Testis (tissue), 3 donors: ENCODE data around the gene CFAP61. TPM values are rescaled to one million over a fixed set of nuclear protein-coding genes. Genes with fewer than 3 reads are reported as not detected.

Experiments
- DNase-seq: peaks from one replicate; pipeline ENCODE4 v3.0.0-alpha.2; 2019
- H3K27ac ChIP-seq, 2 donors: fragments of 200-600 bp; sonication (generic); one replicate each; pipeline ENCODE4 v1.5.1; 2019
- H3K27me3 ChIP-seq: fragments of 200-600 bp; sonication (generic); one replicate; pipeline ENCODE4 v1.5.1; 2019
- H3K36me3 ChIP-seq: fragments of 200-600 bp; sonication (generic); one replicate; pipeline ENCODE4 v1.5.1; 2017; ENCODE audit warnings: low read depth; ENCODE audit errors: missing control alignments
- H3K4me1 ChIP-seq: fragments of 200-600 bp; sonication (generic); one replicate; pipeline ENCODE4 v1.5.1; 2019
- H3K4me3 ChIP-seq, 2 donors: fragments of 200-600 bp; sonication (generic); one replicate each; pipeline ENCODE4 v1.5.1; 2017 to 2019
- H3K9me3 ChIP-seq: fragments of 200-600 bp; sonication (generic); one replicate; pipeline ENCODE4 v1.5.1; 2017
- POLR2A ChIP-seq: fragments of 450-650 bp; IDR thresholded peaks from one replicate; pipeline ENCODE4 v1.6.1; 2017; ENCODE audit warnings: antibody characterized with exemption, mild to moderate bottlenecking, moderate library complexity
- whole genome bisulfite sequencing, 2 donors: methylation state at CpG; one replicate each; pipeline ENCODE4 v1.1.5; 2018; 5-methylcytosine and 5-hydroxymethylcytosine counted together
- intact Hi-C: fragments of 100-400 bp; cut with DNase I; formaldehyde crosslinking; loops from one replicate; pipeline ENCODE4 v1.15.1; 2023; ENCODE audit warnings: low total_unique reads
- polyA plus RNA-seq: library from polyadenylated mRNA; stranded (reverse); fragments of 350-450 nt; fragmentation: Illumina TruSeq; extraction: RNeasy Lipid Tissue Mini Kit (QIAGEN cat#74804); gene quantifications from one replicate; pipeline ENCODE4 v1.2.3, GENCODE V29; 2014; ENCODE audit warnings: low read depth, low replicate concordance; ENCODE audit not compliant: insufficient read depth
- total RNA-seq, 2 donors: library from RNA; depleted of rRNA; stranded (reverse); fragments of >200 nt; gene quantifications; one replicate each; pipeline ENCODE4 v1.2.3, GENCODE V29; 2016
- TF ChIP-seq, protein P1 (sequence below), 3 experiments: fragments of 450-650 bp in 2 of 3; fragments of 200-600 bp in 1 of 3; sonication (generic) in 1 of 3; IDR thresholded peaks; one replicate each; pipeline ENCODE4 v1.5.1; 2016 to 2019; ENCODE audit warnings: antibody characterized with exemption in 3 of 3, mild to moderate bottlenecking in 2 of 3, moderate library complexity in 1 of 3

The CFAP61 gene
- total and polyA plus RNA-seq, 3 donors from 2014 or later: 21.4 to 76.0 (median 27.3) TPM

DNA sequence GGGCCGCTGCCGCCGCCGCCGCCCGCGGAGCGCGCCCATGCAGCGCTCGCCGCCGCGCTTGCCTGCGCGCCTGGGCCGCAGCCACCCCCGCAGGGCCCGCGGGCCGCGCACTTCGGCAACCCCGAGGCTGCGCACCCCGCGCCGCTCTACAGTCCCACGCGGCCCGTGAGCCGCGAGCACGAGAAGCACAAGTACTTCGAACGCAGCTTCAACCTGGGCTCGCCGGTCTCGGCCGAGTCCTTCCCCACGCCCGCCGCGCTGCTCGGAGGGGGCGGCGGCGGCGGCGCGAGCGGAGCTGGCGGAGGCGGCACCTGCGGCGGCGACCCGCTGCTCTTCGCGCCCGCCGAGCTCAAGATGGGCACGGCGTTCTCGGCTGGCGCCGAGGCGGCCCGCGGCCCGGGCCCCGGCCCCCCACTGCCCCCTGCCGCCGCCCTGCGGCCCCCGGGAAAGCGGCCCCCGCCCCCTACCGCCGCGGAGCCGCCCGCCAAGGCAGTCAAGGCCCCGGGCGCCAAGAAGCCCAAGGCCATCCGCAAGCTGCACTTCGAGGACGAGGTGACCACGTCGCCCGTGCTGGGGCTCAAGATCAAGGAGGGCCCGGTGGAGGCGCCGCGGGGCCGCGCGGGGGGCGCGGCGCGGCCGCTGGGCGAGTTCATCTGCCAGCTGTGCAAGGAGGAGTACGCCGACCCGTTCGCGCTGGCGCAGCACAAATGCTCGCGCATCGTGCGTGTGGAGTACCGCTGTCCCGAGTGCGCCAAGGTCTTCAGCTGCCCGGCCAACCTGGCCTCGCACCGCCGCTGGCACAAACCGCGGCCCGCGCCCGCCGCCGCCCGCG is 316.3 kb downstream of the CFAP61 start:
- DNase-seq: no peak
- no peaks in the 10 kb centered on the region for H3K36me3 ChIP-seq
- H3K4me3 ChIP-seq: peak overlapping the region; percentile 36 to 41
- 1% methylated on average over 47 of the region's 130 CpGs; no CpG with 5 or more reads in 1 of the 2 donors for WGBS, 2 donors
- peaks cover 3% of the 10 kb centered on the region for H3K27me3 ChIP-seq
- intact Hi-C loops: no loop called here
- H3K27ac ChIP-seq: no peak overlapping the region
- H3K9me3 ChIP-seq: no peaks in the 10 kb centered on the region
- TF ChIP-seq POLR2A: no peak
- TF ChIP-seq, protein P1, sequence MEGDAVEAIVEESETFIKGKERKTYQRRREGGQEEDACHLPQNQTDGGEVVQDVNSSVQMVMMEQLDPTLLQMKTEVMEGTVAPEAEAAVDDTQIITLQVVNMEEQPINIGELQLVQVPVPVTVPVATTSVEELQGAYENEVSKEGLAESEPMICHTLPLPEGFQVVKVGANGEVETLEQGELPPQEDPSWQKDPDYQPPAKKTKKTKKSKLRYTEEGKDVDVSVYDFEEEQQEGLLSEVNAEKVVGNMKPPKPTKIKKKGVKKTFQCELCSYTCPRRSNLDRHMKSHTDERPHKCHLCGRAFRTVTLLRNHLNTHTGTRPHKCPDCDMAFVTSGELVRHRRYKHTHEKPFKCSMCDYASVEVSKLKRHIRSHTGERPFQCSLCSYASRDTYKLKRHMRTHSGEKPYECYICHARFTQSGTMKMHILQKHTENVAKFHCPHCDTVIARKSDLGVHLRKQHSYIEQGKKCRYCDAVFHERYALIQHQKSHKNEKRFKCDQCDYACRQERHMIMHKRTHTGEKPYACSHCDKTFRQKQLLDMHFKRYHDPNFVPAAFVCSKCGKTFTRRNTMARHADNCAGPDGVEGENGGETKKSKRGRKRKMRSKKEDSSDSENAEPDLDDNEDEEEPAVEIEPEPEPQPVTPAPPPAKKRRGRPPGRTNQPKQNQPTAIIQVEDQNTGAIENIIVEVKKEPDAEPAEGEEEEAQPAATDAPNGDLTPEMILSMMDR (IDR thresholded peaks at IDR 0.05): no peak
- no peaks in the 10 kb centered on the region for H3K4me1 ChIP-seq

GRCh38 chr20:20369250-20370093 is 317.1 kb downstream of the CFAP61 start:
- no peak for TF ChIP-seq POLR2A
- TF ChIP-seq, protein P1 (IDR thresholded peaks at IDR 0.05): no peak
- Histone ChIP-seq H3K4me3 (peak overlapping the region; percentile 36 to 41), H3K9me3 (no peaks in the 10 kb centered on the region), H3K27ac (no peak overlapping the region), H3K4me1 (no peaks in the 10 kb centered on the region), H3K27me3 (peaks cover 3% of the 10 kb centered on the region), H3K36me3 (no peaks in the 10 kb centered on the region)
- 4 to 19% methylated on average over 17 to 66 of the region's 86 CpGs for WGBS, 2 donors
- intact Hi-C loops: loop anchor here (10.0 kb wide), 1 partner anchor 195 kb away; no protein-coding TSS in a partner anchor
- no peak for DNase-seq

DNA sequence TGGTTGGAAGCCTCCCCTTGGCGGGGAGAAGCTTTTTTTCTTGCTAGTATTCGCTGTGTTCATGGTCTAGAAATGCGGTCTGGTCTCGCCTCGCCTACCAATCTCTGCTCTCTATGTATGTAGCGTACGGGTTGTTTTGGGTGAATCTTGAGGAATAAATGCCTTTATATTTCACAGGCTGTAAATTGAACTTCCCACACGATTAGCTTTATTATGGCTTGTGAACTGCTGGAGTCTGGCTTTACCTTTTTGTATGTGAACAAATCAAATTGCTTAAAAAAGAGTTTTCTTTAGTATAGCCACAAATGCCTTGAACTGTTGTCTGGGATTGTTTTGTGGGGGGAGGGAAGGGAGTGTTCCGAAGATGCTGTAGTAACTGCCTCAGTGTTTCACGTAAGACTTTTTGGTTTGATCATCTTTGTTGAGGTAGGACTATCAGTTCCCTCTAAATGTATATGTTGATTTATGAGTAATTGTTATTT is 317.8 kb downstream of the CFAP61 start:
- H3K27me3 ChIP-seq: peaks cover 3% of the 10 kb centered on the region

GRCh38 chr20:20371083-20371482 is 318.8 kb downstream of the CFAP61 start:
- Histone ChIP-seq H3K4me3 (no peak overlapping the region), H3K27me3 (peaks cover 3% of the 10 kb centered on the region), H3K36me3 (no peaks in the 10 kb centered on the region), H3K9me3 (no peaks in the 10 kb centered on the region), H3K4me1 (no peaks in the 10 kb centered on the region), H3K27ac (no peak overlapping the region)
- TF ChIP-seq, protein P1 (IDR thresholded peaks at IDR 0.05): no peak
- no peak for TF ChIP-seq POLR2A
- no peak for DNase-seq
- intact Hi-C loops: loop anchor here (10.0 kb wide), 1 partner anchor 194 kb away; no protein-coding TSS in a partner anchor
- 37 to 39% methylated on average over 7 of the region's 7 CpGs for whole genome bisulfite sequencing, 2 donors

More for the DNA sequence above, 317.8 kb downstream of the CFAP61 start:
- Histone ChIP-seq H3K36me3 (no peaks in the 10 kb centered on the region), H3K4me3 (peak overlapping the region; percentile 9 to 41), H3K9me3 (no peaks in the 10 kb centered on the region), H3K27ac (no peak overlapping the region), H3K4me1 (no peaks in the 10 kb centered on the region)
- no peak for TF ChIP-seq POLR2A
- TF ChIP-seq, protein P1 (IDR thresholded peaks at IDR 0.05): no peak
- no peak for DNase-seq
- intact Hi-C loops: loop anchor here (10.0 kb wide), 1 partner anchor 195 kb away; no protein-coding TSS in a partner anchor
- 21 to 28% methylated on average over 10 of the region's 10 CpGs for WGBS, 2 donors
